Measurements from ENCODE around the gene PHF11.

GRCh38 chr13:49563516-49563915 is 67.8 kb downstream of the PHF11 start:
- TF ChIP-seq GATA2 (IDR thresholded peaks at IDR 0.05; ENCODE audit: low read depth, low read length) (no peak), GATA3 (IDR thresholded peaks at IDR 0.05; ENCODE audit: low read depth, low read length) (no peak)

All from SH-SY5Y (cell line).